LoVo (cell line): ENCODE data around the gene KIF6.
"Not testable (repeated sequence)": the region's sequence is repeated elsewhere in the genome, so short reads cannot be mapped to it uniquely, and the experiment has no call there.

Experiments
- DNase-seq: peaks from one replicate; pipeline ENCODE4 v3.0.0-alpha.2; 2016; ENCODE audit warnings: low spot score

KIF6 gene

DNA sequence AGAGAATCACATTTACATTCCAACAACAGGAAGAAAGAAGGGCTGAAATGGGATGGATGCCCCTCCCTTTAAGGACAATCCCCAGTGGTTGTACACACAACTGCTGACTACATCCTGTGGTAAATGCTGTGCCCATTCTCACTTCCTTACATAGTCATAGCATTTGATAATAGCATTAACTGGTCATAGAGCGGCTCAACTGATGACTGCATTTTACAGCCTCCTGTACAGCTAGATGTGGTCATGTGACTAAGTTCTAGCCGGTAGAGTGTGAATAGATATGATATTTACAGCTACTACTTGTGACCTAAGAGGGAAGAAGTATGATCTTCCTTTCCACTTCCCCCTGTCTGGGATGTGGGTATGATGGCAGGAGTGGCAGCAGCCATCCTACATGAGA is 435.7 kb downstream of the KIF6 start:
- no peak for DNase-seq

DNA sequence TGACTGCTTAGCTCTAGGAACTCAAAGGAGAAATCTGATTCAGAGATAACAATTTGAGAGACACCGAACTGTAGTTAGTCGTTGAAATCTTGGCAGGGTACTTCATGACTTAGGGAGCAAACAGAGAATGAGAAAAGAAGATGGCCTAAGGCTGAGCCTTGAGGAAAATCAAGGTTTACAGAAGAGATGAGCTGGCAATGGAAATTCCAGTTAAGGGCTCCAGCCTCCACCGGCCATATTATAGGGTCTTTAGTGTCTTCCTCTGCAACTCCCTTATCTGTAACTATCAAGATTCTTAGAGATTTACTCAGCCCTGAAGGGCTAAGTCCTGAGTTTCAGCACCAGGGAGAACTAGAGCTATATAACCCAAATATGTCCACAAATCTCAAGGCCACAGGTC is 437.6 kb downstream of the KIF6 start:
- no peak for DNase-seq

DNA sequence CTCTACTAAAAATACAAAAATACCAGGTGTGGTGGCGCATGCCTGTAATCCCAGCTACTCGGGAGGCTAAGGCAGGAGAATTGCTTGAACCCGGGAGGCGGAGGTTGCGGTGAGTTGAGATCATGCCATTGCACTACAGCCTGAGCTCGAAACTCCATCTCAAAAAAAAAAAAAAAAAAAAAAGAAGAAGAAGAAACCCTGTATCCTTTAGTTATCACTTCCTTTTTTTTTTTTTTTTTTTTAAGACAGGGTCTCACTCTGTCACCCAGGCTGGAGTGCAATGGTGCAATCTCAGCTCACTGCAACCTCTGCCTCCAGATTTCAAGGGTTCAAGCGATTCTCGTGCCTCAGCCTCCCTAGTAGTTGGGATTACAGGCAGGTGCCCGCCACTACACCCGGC is 438.6 kb downstream of the KIF6 start:
- not testable (repeated sequence) for DNase-seq

DNA sequence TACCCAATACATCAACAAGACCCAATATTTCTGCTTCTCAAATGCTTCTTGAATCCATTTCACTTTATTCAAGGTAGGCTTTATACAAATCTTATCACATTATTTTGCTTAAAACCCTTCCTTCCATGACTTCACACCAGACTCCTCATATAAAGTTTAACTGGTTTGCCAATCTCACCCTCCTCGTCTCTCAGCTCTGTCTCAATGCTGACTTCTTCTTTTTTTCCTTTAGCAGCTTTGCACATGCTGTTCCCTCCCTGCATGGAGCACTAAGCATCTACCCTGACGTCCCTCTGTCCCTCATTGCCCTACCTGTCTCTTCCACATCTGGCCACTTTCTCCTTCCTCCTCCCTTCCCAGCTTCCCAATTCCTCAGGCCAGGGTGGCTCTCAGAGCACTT is 442.4 kb downstream of the KIF6 start:
- no peak for DNase-seq

DNA sequence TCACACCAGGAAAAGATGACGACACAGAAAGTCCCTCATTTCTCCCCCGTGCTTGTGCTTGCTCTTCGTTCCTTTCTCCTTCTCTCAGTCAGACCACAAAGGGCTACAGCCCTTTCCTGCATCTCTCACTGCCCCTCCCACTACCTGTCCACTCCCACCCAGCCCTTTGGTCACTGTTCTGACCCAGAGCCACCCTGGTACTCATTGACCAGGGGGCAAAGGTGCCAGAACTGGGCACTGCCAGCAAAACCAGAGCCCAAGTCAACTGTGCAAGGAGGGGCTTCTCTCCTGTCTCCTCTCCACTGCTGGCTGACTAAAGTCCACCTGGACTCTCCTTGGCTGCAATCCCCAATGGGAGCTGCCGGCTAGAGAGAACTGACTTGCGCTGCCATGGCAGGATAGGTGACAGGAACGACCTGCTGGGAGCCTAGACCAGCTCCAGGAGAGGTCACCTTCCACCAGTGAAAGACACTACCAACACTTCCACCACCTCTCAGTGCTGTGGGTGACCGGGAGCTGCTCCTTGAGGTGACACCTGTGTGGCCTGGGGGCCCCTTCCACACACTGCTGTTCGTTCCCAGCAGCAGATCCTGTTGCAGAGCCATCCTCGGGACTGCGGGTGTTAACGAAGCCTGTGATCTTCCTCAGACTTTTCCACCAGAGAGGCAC is 443.8 kb downstream of the KIF6 start:
- DNase-seq: no peak

DNA sequence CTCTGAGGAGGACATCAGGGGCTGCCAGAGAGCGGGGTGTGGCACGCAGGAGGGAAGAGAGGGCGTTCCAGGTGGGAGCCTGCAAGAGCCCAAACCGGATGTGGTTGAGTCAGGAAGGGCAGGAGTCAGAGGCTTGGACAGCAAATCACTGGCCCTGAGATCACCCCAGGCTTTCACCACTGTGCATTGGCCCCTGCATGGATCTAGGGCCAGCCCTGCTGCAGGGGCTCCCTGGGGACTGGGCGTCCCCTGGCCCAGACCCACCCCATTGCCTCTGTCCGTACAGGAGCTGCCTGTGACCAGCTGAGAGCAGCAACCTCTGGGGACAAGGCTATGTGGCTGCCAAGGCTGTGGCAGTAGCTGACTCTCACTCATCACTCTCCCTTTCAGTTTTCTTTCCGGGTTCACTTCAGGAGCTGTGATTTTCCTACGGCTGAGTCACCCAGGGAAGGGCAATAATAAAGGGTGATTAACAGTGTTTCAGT is 444.9 kb downstream of the KIF6 start:
- peak; percentile 87 for DNase-seq
